Adrenal gland (tissue), 5 donors: ENCODE measurements around the gene NAPA.

ENCODE experiments used
- CTCF ChIP-seq, 6 experiments: fragments of 450-650 bp in 4 of 6; fragments of 200-600 bp in 2 of 6; sonication (generic) in 1 of 6; IDR thresholded peaks; 1 replicate in 5 of 6; 2 replicates in 1 of 6; pipeline versions ENCODE4 v1.5.1 to v1.8.0; 2016 to 2021; ENCODE audit warnings: antibody characterized with exemption in 6 of 6, mild to moderate bottlenecking in 2 of 6, moderate library complexity in 1 of 6
- POLR2A ChIP-seq, 2 donors: fragments of 450-650 bp; IDR thresholded peaks; one replicate each; pipeline ENCODE4 v1.6.1; 2017; ENCODE audit warnings: antibody characterized with exemption in 2 of 2, mild to moderate bottlenecking in 2 of 2, moderate library complexity in 1 of 2
- donor health status: DM: no; HTN: no; CAD: no.

GRCh38 chr19:47495478-47496372 is 19.1 kb downstream of the NAPA start:
- TF ChIP-seq CTCF (IDR thresholded peaks at IDR 0.05) (no peak), POLR2A (IDR thresholded peaks at IDR 0.05) (no peak)
